H1 (cell line): ENCODE measurements around the gene THG1L. TPM values are rescaled to one million over a fixed set of nuclear protein-coding genes. Genes with fewer than 3 reads are reported as not detected.

ENCODE experiments used
- CTCF ChIA-PET: fragments of 300-600 bp; sonication (Branson Sonifier 250); formaldehyde crosslinking; loops from one replicate; lab custom pipeline; 2021; ENCODE audit not compliant: partially characterized antibody; lab: Charles Lee
- POLR2A ChIA-PET: fragments of 300-600 bp; sonication (Branson Sonifier 250); formaldehyde crosslinking; loops from one replicate; lab custom pipeline; 2021; ENCODE audit warnings: inconsistent platforms; ENCODE audit not compliant: partially characterized antibody; lab: Charles Lee
- DNase-seq, 2 experiments: peaks; one replicate each; pipeline versions ENCODE4 v3.0.0 to v3.0.0-alpha.2; 2010 to 2022; ENCODE audit warnings: low spot score in 2 of 2, low read depth in 1 of 2, mixed read lengths in 1 of 2
- FAIRE-seq: peaks from 2 replicates; lab custom pipeline; 2011; peaks lifted over from hg19 to GRCh38; lab: Jason Lieb, UNC
- H2AFZ ChIP-seq: 2 replicates; pipeline ENCODE4 v1.8.1; 2012; ENCODE audit warnings: low read length, inconsistent platforms
- H2AK5ac ChIP-seq: 2 replicates; pipeline ENCODE4 v1.6.1; 2013; ENCODE audit warnings: low read depth, low read length
- H2BK120ac ChIP-seq: replicated peaks from 2 replicates; pipeline ENCODE3; 2013; ENCODE audit warnings: low read depth, low read length, inconsistent platforms
- H2BK12ac ChIP-seq: 2 replicates; pipeline ENCODE4 v1.6.1; 2013; ENCODE audit warnings: low read depth, low read length
- H2BK15ac ChIP-seq: 2 replicates; pipeline ENCODE4 v1.6.1; 2013; ENCODE audit warnings: low read length
- H2BK20ac ChIP-seq: 2 replicates; pipeline ENCODE4 v1.6.1; 2013; ENCODE audit warnings: low read length
- H2BK5ac ChIP-seq: 2 replicates; pipeline ENCODE4 v1.6.1; 2013; ENCODE audit warnings: low read depth, low read length
- H3K14ac ChIP-seq: 2 replicates; pipeline ENCODE4 v1.6.1; 2013; ENCODE audit warnings: inconsistent platforms; ENCODE audit not compliant: insufficient read length
- H3K18ac ChIP-seq: 2 replicates; pipeline ENCODE4 v1.6.1; 2013; ENCODE audit warnings: low read length; ENCODE audit errors: extremely low read depth
- H3K23ac ChIP-seq: 2 replicates; pipeline ENCODE4 v1.6.1; 2013; ENCODE audit warnings: inconsistent platforms; ENCODE audit not compliant: insufficient read length
- H3K23me2 ChIP-seq: 2 replicates; pipeline ENCODE4 v1.6.1; 2013; ENCODE audit warnings: low read depth, low read length
- H3K27ac ChIP-seq: 2 replicates; pipeline ENCODE4 v1.6.1; 2011; ENCODE audit warnings: low read depth, low read length, inconsistent platforms
- H3K27me3 ChIP-seq, 4 experiments: replicated peaks in 1 of 4; 1 replicate in 1 of 4; 2 replicates in 3 of 4; pipeline versions ENCODE4 v1.6.1 to v1.8.1; 2011 to 2013; ENCODE audit warnings: low read length in 3 of 4, mild to moderate bottlenecking in 3 of 4, inconsistent platforms in 2 of 4, mixed read lengths in 2 of 4, moderate library complexity in 1 of 4; ENCODE audit not compliant: control insufficient read depth in 3 of 4, insufficient read depth in 3 of 4; ENCODE audit errors: extremely low read depth in 1 of 4
- H3K36me3 ChIP-seq, 4 experiments: 2 replicates each; pipeline versions ENCODE4 v1.6.1 to v1.8.1; 2011 to 2013; ENCODE audit warnings: mild to moderate bottlenecking in 4 of 4, low read length in 3 of 4, moderate library complexity in 2 of 4, control low read depth in 1 of 4, inconsistent platforms in 1 of 4; ENCODE audit not compliant: insufficient read depth in 4 of 4, control insufficient read depth in 2 of 4
- H3K4ac ChIP-seq: replicated peaks from 2 replicates; pipeline ENCODE3; 2013; ENCODE audit warnings: low read length, low read depth, mixed read lengths, inconsistent platforms; ENCODE audit not compliant: insufficient read length
- H3K4me1 ChIP-seq, 4 experiments: replicated peaks in 1 of 4; 1 replicate in 1 of 4; 2 replicates in 3 of 4; pipeline versions ENCODE4 v1.6.1 to v1.8.1; 2011 to 2013; ENCODE audit warnings: low read length in 3 of 4, inconsistent platforms in 2 of 4, mixed read lengths in 1 of 4; ENCODE audit not compliant: insufficient read depth in 4 of 4, control insufficient read depth in 3 of 4
- H3K4me2 ChIP-seq, 2 experiments: 2 replicates each; pipeline versions ENCODE4 v1.6.1 to v1.8.1; 2011 to 2013; ENCODE audit warnings: low read depth in 2 of 2, low read length in 2 of 2, control low read depth in 1 of 2, inconsistent platforms in 1 of 2, mild to moderate bottlenecking in 1 of 2; ENCODE audit not compliant: insufficient read depth in 1 of 2
- H3K4me3 ChIP-seq, 4 experiments: fragments of 200-600, 300-600 bp in 1 of 4; sonication (generic), shearing (Covaris generic), sonication (Bioruptor Twin) in 1 of 4; 2 replicates each; pipeline versions ENCODE4 v1.5.1 to v1.8.1; 2011 to 2016; ENCODE audit warnings: low read length in 4 of 4, low read depth in 3 of 4, control low read depth in 2 of 4, inconsistent platforms in 2 of 4, mild to moderate bottlenecking in 2 of 4, mixed read lengths in 1 of 4, moderate library complexity in 1 of 4; ENCODE audit not compliant: insufficient read depth in 2 of 4; ENCODE audit errors: extremely low read depth in 1 of 4
- H3K56ac ChIP-seq: replicated peaks from 2 replicates; pipeline ENCODE3; 2013; ENCODE audit warnings: low read depth, mild to moderate bottlenecking, mixed read lengths, low read length, inconsistent platforms; ENCODE audit not compliant: insufficient read length
- H3K79me1 ChIP-seq: 2 replicates; pipeline ENCODE4 v1.6.1; 2013; ENCODE audit warnings: low read depth, low read length, control low read depth
- H3K79me2 ChIP-seq, 2 experiments: 2 replicates each; pipeline versions ENCODE4 v1.6.1 to v1.8.1; 2012 to 2013; ENCODE audit warnings: low read length in 2 of 2, mild to moderate bottlenecking in 2 of 2, inconsistent platforms in 1 of 2; ENCODE audit not compliant: insufficient read depth in 2 of 2, control insufficient read depth in 1 of 2
- H3K9ac ChIP-seq, 4 experiments: replicated peaks in 1 of 4; 1 replicate in 1 of 4; 2 replicates in 3 of 4; pipeline versions ENCODE4 v1.6.1 to v1.8.1; 2011 to 2013; ENCODE audit warnings: low read depth in 3 of 4, low read length in 3 of 4, control low read depth in 2 of 4, mild to moderate bottlenecking in 2 of 4, moderate library complexity in 2 of 4, inconsistent platforms in 1 of 4; ENCODE audit errors: extremely low read depth in 1 of 4
- H3K9me3 ChIP-seq, 2 experiments: 2 replicates each; pipeline versions ENCODE4 v1.6.1 to v1.8.1; 2012 to 2013; ENCODE audit warnings: mild to moderate bottlenecking in 2 of 2, moderate library complexity in 2 of 2, control low read depth in 1 of 2, inconsistent platforms in 1 of 2, low read depth in 1 of 2, low read length in 1 of 2, mixed read lengths in 1 of 2; ENCODE audit not compliant: insufficient read depth in 2 of 2
- H4K20me1 ChIP-seq, 2 experiments: replicated peaks in 1 of 2; 2 replicates each; pipeline versions ENCODE3 to v1.8.1; 2011 to 2013; ENCODE audit warnings: inconsistent platforms in 2 of 2, low read length in 2 of 2, mild to moderate bottlenecking in 1 of 2; ENCODE audit not compliant: insufficient read depth in 2 of 2, control insufficient read depth in 1 of 2
- H4K5ac ChIP-seq: 2 replicates; pipeline ENCODE4 v1.6.1; 2013; ENCODE audit warnings: low read length, low read depth, mixed read lengths, inconsistent platforms; ENCODE audit not compliant: insufficient read length
- H4K8ac ChIP-seq: 2 replicates; pipeline ENCODE4 v1.8.0; 2013; ENCODE audit warnings: mild to moderate bottlenecking, moderate library complexity, low read length, inconsistent platforms; ENCODE audit not compliant: insufficient read depth; ENCODE audit errors: extremely low read depth
- H4K91ac ChIP-seq: replicated peaks from 2 replicates; pipeline ENCODE3; 2013; ENCODE audit warnings: low read length, mixed read lengths, inconsistent platforms; ENCODE audit not compliant: insufficient read length
- ATF3 ChIP-seq: IDR thresholded peaks from 2 replicates; pipeline ENCODE4 v1.6.1; 2011; ENCODE audit warnings: low read depth, mild to moderate bottlenecking, low read length; ENCODE audit not compliant: insufficient read depth
- BRCA1 ChIP-seq: IDR thresholded peaks from 2 replicates; pipeline ENCODE4 v1.6.1; 2012; ENCODE audit warnings: low read depth, low read length, improper control_type of control experiment
- CHD1 ChIP-seq: IDR thresholded peaks from 2 replicates; pipeline ENCODE4 v1.6.1; 2012; ENCODE audit warnings: low read depth, low read length, improper control_type of control experiment
- HDAC2 ChIP-seq, 2 experiments: fragments of 300-600 bp in 1 of 2; sonication (generic) in 1 of 2; IDR thresholded peaks; 2 replicates each; pipeline ENCODE4 v1.6.1; 2011 to 2012; ENCODE audit warnings: low read depth in 2 of 2, low read length in 2 of 2, mild to moderate bottlenecking in 2 of 2, moderate library complexity in 2 of 2, borderline replicate concordance in 1 of 2, inconsistent platforms in 1 of 2
- KDM4A ChIP-seq: IDR thresholded peaks from one replicate; pipeline ENCODE4 v1.7.1; 2012; ENCODE audit warnings: low read depth, mild to moderate bottlenecking, moderate library complexity, low read length, inconsistent platforms; ENCODE audit not compliant: severe bottlenecking
- POLR2A ChIP-seq, 2 experiments: IDR thresholded peaks; 1 replicate in 1 of 2; 2 replicates in 1 of 2; pipeline ENCODE4 v1.6.1; 2011; ENCODE audit warnings: low read depth in 2 of 2, low read length in 2 of 2, mild to moderate bottlenecking in 2 of 2; ENCODE audit errors: control extremely low read depth in 1 of 2
- SP1 ChIP-seq: IDR thresholded peaks from 2 replicates; pipeline ENCODE4 v1.6.1; 2011; ENCODE audit warnings: low read depth, low read length
- SUZ12 ChIP-seq: fragments of 200-600 bp; sonication (generic); IDR thresholded peaks from 2 replicates; pipeline ENCODE4 v1.6.1; 2012; ENCODE audit warnings: mild to moderate bottlenecking, inconsistent platforms, low read length, moderate library complexity, mixed read lengths
- TCF12 ChIP-seq: IDR thresholded peaks from 2 replicates; pipeline ENCODE4 v1.6.1; 2011; ENCODE audit warnings: low read depth, mild to moderate bottlenecking, low read length
- WGBS, 2 experiments: shearing (Covaris generic) in 1 of 2; methylation state at CpG; one replicate each; pipeline versions ENCODE4 v1.1.6 to v1.1.7; 2013 to 2015; ENCODE audit warnings: low lambda C conversion rate in 2 of 2, mixed read lengths in 2 of 2, inconsistent platforms in 1 of 2, low coverage in 1 of 2, missing lambda C conversion rate in 1 of 2; ENCODE audit not compliant: insufficient replicate concordance in 2 of 2, insufficient coverage in 1 of 2, insufficient read length in 1 of 2; ENCODE audit errors: extremely low coverage in 1 of 2, missing lambda C conversion rate in 1 of 2; 5-methylcytosine and 5-hydroxymethylcytosine counted together
- polyA plus RNA-seq, 7 experiments: library from polyadenylated mRNA; depleted of rRNA in 3 of 7; stranded (reverse) in 5 of 7; unstranded in 2 of 7; fragments of >200 nt in 5 of 7; fragments of 200-250 nt in 2 of 7; gene quantifications; 1 replicate in 5 of 7; 2 replicates in 1 of 7; 4 replicates in 1 of 7; pipeline versions ENCODE4 v1.2.1 to v1.2.3, GENCODE V29; 2011 to 2013; ENCODE audit warnings: missing spikeins in 2 of 7, mixed read lengths in 2 of 7
- total RNA-seq: library from RNA; stranded (reverse); fragmentation: NEBNext Ultra II Directional; extraction: Animal tissue kit (Norgen Biotek cat#: 25700); gene quantifications from 2 replicates; pipeline ENCODE4 v1.2.1, GENCODE V29; 2021

THG1L gene
- total and polyA plus RNA-seq, 2 of the 8 experiments (the other 6 are each of a cell fraction or from before 2014, with no cell fraction given), result 8.1 to 12.4 TPM

GRCh38 chr5:157744051-157745011 lies 13.1 kb downstream of the THG1L start:
- H3K4me2 ChIP-seq, result peak overlapping the region; percentile 78 to 90
- H2BK120ac ChIP-seq, result no peak overlapping the region
- no peak overlapping the region for H3K27ac ChIP-seq
- no peak for DNase-seq
- H3K9ac ChIP-seq, result peak overlapping the region; percentile 15 to 67 (median 38); a peak in 5 of 7 replicates
- H3K4me3 ChIP-seq, result peak overlapping the region; percentile 49 to 85 (median 70)
- no peak overlapping the region for H2BK15ac ChIP-seq
- peaks cover 0 to 7% (median 0%) of the 10 kb centered on the region in 4 experiments; a peak in 3 of 7 replicates for H3K4me1 ChIP-seq
- H3K79me2 ChIP-seq, result no peaks in the 10 kb centered on the region
- peak overlapping the region; percentile 92 for H4K8ac ChIP-seq
- peaks cover 0 to 13% (median 7%) of the 10 kb centered on the region in 4 experiments; a peak in 5 of 7 replicates for H3K27me3 ChIP-seq
- no peak overlapping the region for H2BK5ac ChIP-seq
- H2BK12ac ChIP-seq, result no peak overlapping the region
- POLR2A ChIA-PET, result interaction anchor here (0.9 to 2.2 kb wide), 2 partner anchors 13 to 76 kb away, joined by 3 to 10 read pairs; partner anchors contain the start of gene THG1L
- FAIRE-seq, result no peak
- no peaks in the 10 kb centered on the region for H3K79me1 ChIP-seq
- H2BK20ac ChIP-seq, result no peak overlapping the region
- no peaks in the 10 kb centered on the region for H3K9me3 ChIP-seq
- no peak overlapping the region for H2AK5ac ChIP-seq
- WGBS, 2 experiments, result 38% methylated on average over 20 of the region's 56 CpGs; no CpG with 5 or more reads in 1 of the 2 experiments
- H3K18ac ChIP-seq, result no peak overlapping the region
- CTCF ChIA-PET, result interaction anchor here (0.9 to 4.9 kb wide), 36 partner anchors 9 to 794 kb away, joined by 3 to 57 read pairs (median 4); partner anchors contain the start of genes C5orf52, SOX30 and THG1L
- peaks cover 6% of the 10 kb centered on the region; the same call in 1 of the 2 replicates for H3K23me2 ChIP-seq
- H3K23ac ChIP-seq, result no peak overlapping the region
- no peak overlapping the region for H3K14ac ChIP-seq
- peak overlapping the region; percentile 93 for H2AFZ ChIP-seq
- H4K91ac ChIP-seq, result no peak overlapping the region
- H4K5ac ChIP-seq, result no peak overlapping the region
- no peak overlapping the region for H3K4ac ChIP-seq
- H3K56ac ChIP-seq, result no peak overlapping the region
- peaks cover 0 to 3% of the 10 kb centered on the region in 2 experiments for H4K20me1 ChIP-seq
- H3K36me3 ChIP-seq, result peaks cover 0 to 3% (median 2%) of the 10 kb centered on the region in 4 experiments; a peak in 4 of 8 replicates
- no peak for TF ChIP-seq BRCA1
- peak; percentile 23; the same call in 1 of the 2 replicates for TF ChIP-seq SUZ12
- TF ChIP-seq POLR2A (IDR thresholded peaks at IDR 0.05; ENCODE audit: control extremely low read depth in 1 of 2, low read depth in 2 of 2, low read length in 2 of 2), result no peak
- TF ChIP-seq KDM4A, result peak; percentile 64
- peak in 1 of 2 experiments; percentile 41; a peak in 1 of 4 replicates for TF ChIP-seq HDAC2 (IDR thresholded peaks at IDR 0.05; ENCODE audit: borderline replicate concordance in 1 of 2, low read depth in 2 of 2, low read length in 2 of 2)
- no peak for TF ChIP-seq ATF3
- no peak for TF ChIP-seq SP1
- TF ChIP-seq CHD1, result no peak
- no peak for TF ChIP-seq TCF12
